ENCODE results near the gene IFT122.

Gene IFT122

DNA sequence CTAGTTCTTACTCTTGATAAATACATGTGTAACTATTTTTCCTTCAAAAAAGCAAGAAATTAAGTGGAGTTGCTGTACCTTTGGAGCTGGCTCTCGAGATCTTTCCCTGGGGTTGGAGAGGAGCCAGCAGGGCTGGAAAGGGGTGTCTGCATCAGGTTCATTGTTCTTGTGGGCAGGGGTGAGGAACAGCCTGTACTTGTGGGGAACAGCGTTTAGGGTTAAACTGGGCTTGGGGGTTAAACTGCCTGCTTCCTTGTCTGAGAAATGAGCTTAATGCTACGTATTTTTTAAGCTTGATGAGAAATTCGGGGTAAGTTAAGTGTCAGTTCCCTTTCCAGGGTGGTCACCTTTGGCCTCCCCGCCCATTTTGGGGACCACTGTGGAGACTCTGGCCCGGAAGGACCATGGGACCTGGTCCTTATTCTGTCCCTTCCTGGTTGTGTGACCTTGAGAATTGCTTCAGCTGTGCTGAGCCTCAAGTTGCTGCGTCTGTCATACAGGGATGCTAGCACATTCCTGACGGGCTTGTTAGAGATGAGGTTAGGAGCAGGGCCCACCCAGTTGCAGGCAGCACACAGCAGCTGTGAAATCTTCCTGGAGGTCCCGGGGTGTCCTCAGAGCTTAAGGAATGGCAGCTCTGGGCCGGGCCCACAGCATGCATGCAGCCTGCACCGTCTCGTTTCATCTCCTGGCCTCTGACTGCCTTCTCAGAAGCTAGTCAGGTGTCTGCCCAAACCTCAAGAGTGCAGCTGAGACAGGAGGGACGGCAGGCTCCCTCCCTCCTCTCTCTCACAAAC is 114.5 kb downstream of the IFT122 start:
- Mint-ChIP-seq H3K36me3 (no peaks in the 10 kb centered on the region), H3K27ac (no peak overlapping the region), H3K4me1 (peaks cover 6% of the 10 kb centered on the region), H3K27me3 (peaks cover 72% of the 10 kb centered on the region), H3K4me3 (no peak overlapping the region), H3K9me3 (no peaks in the 10 kb centered on the region)
- CTCF ChIA-PET = no interaction called here
- no peak for DNase-seq

DNA sequence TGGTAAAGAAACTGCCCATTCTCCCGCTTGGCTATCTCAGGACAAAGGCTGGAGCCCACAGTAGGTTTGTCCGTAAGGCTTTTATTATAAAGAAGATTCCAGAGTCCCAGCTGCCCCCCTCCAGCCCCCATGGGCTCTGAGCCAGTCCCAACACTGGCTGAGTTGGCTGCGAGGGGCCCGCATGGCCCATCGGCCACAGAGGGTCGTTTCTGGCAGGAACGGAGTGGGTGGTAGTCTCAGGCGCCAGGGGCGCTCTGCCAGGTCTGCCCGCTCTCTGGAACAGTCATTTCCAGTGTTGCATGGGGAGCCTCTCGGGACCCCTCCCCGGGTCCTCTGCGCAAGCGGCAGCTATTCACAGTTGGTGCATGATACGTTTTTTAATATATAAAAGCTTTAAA is 115.1 kb downstream of the IFT122 start:
- peaks cover 72% of the 10 kb centered on the region for H3K27me3 Mint-ChIP-seq
- H3K27ac Mint-ChIP-seq = no peak overlapping the region
- no peak overlapping the region for H3K4me3 Mint-ChIP-seq
- H3K4me1 Mint-ChIP-seq = peaks cover 6% of the 10 kb centered on the region
- H3K36me3 Mint-ChIP-seq = no peaks in the 10 kb centered on the region
- CTCF ChIA-PET = no interaction called here
- DNase-seq = no peak
- no peaks in the 10 kb centered on the region for H3K9me3 Mint-ChIP-seq

DNA sequence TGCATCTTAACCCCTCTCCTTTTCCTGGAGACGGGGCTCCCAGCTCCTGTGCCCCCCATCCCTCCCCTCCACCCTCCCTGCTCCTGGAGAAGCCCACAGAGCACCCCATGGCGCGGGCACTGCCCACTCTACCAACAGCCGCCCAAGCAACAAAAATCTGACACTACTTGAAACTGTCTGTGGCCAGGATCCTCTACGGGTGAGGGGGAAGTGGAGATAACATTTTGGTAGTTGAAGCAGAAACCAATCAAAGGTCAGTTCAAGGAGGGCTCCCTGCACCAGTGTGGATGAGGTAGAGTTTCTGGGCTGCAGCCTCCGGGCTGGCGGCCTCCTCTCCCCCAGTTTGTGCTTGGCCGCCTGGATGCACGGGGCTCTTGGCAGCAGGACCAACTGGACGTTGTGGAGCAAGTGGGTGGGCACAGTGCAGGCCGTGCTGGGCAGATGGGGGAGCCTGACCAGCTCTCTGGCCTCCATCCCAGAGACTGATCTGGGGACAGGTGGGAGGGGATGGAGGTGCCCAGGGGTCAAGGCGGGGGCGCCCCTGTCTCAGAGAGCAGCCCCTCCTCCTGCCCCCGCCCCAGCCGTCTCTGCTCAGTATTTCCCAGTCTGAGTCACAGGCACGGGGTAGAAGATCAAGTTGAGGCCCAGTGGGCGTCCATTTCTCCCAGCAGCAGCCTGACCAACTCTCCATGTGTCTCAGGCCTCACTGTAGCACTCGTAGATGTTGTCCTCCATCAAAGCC is 115.8 kb downstream of the IFT122 start:
- DNase-seq = no peak
- Mint-ChIP-seq H3K9me3 (no peaks in the 10 kb centered on the region), H3K4me3 (no peak overlapping the region), H3K27ac (no peak overlapping the region), H3K4me1 (peaks cover 6% of the 10 kb centered on the region), H3K27me3 (peaks cover 72% of the 10 kb centered on the region), H3K36me3 (no peaks in the 10 kb centered on the region)
- CTCF ChIA-PET = no interaction called here

DNA sequence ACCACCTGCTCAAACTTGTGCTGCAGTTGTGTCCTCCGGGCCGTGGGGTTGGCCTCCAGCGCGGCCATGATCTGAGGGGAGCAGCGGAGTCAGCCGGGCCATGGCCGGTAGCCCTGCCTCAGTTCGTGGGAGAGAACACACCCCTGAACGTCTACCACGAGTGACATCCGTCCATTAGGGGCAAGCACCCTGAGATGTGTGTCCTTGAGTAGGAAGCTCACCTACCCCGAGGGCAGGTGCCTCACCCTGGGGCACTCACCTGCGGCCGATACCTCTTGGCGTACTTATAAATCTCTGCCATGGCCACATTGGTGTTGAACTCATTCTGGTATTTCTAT is 116.3 kb downstream of the IFT122 start:
- CTCF ChIA-PET = no interaction called here
- DNase-seq = no peak
- Mint-ChIP-seq H3K4me1 (peaks cover 6% of the 10 kb centered on the region), H3K36me3 (no peaks in the 10 kb centered on the region), H3K27ac (no peak overlapping the region), H3K9me3 (no peaks in the 10 kb centered on the region), H3K4me3 (no peak overlapping the region), H3K27me3 (peaks cover 71% of the 10 kb centered on the region)

DNA sequence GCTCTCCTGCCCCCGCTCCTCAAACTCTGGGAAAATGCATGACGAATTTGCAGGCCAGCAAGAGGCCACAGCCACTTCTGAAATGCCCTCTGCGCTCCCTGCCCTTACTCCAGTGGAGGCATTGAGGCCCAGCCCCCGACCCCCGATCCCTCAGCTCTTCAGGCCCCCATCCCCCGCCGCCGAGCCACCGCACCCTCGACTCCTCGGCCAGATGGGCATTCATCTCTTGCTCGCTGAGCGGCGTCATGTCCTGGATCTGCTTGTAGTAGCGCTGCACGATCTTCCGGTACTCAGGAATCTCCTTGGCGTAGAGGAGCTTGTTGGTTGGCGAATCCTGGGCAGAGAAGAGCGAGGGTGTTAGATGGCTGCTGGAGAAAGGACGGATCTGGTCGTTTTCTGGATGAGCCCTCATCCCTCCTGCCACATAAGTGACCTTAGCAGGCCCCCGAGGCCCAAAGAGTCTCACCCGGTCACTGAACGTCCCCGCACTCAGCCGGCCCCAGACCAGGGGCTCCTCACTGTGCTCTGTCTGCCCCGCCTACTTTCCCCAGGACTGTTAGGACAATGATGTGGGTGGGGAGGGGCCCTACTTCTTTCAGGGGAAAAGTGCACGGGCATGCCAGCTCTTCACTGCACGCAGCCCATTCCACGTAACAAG is 117.0 kb downstream of the IFT122 start:
- Mint-ChIP-seq H3K9me3 (no peaks in the 10 kb centered on the region), H3K27me3 (peaks cover 64% of the 10 kb centered on the region), H3K4me3 (no peak overlapping the region), H3K36me3 (no peaks in the 10 kb centered on the region), H3K27ac (no peak overlapping the region), H3K4me1 (peaks cover 6% of the 10 kb centered on the region)
- CTCF ChIA-PET = no interaction called here
- DNase-seq = no peak

DNA sequence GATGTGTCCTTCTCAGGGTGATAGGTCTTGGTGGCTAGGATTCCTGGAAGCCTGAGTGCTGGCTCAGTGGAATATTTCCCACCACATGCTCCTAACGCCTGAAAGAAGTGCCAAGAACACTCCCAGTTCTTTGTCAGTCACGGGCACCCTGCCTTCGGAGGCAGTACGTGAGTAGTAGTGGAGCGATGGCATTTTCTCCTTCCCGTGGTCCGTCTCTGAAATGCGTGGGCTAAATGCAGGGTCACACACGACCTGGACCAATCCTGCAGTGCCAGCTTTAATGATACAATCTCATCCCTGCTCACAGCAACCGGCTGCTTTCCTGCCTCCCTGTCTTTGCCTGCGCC is 117.5 kb downstream of the IFT122 start:
- H3K27ac Mint-ChIP-seq = no peak overlapping the region
- no peak for DNase-seq
- H3K9me3 Mint-ChIP-seq = no peaks in the 10 kb centered on the region
- CTCF ChIA-PET = no interaction called here
- H3K36me3 Mint-ChIP-seq = no peaks in the 10 kb centered on the region
- peaks cover 6% of the 10 kb centered on the region for H3K4me1 Mint-ChIP-seq
- peaks cover 61% of the 10 kb centered on the region for H3K27me3 Mint-ChIP-seq
- no peak overlapping the region for H3K4me3 Mint-ChIP-seq

DNA sequence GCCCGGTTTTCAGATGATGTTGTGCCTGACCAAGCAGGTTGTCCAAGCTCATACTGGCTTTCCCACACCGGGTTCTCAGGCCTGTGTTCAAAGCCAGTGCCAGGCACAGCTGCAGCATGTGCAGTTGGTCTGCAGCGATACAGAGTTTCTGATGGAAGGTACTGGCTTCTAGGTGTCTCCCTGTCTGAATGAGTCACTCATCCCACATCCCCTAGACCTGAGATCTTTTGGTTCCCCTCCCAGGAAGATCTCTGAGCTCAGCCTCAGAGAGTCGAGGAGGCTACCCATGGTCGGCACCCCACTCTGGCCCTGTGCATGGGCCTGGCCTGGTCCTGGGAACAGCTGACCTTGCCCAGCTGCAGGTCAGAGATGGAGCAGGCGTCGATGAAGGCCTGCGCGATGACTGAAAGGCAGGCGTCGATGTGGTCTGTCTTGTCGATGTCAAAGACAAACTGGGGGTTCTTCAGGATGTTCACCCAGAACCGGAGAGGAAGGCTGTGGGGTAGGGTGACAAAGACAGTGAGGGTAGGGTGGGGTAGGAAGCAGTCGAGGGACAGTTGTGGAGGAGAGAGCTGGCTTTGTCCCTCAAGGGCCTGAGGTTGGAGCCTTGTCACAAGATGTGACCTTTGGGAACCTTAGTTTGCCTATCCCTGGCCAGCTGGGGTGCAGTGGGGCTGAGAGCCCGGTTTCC is 118.2 kb downstream of the IFT122 start:
- no peak overlapping the region for H3K4me3 Mint-ChIP-seq
- H3K9me3 Mint-ChIP-seq = no peaks in the 10 kb centered on the region
- H3K36me3 Mint-ChIP-seq = no peaks in the 10 kb centered on the region
- CTCF ChIA-PET = interaction anchor here (0.8 to 1.8 kb wide), 2 partner anchors 8 to 68 kb away, joined by 3 to 4 read pairs; no protein-coding TSS in a partner anchor
- no peak for DNase-seq
- no peak overlapping the region for H3K27ac Mint-ChIP-seq
- peaks cover 54% of the 10 kb centered on the region for H3K27me3 Mint-ChIP-seq
- H3K4me1 Mint-ChIP-seq = peaks cover 6% of the 10 kb centered on the region

DNA sequence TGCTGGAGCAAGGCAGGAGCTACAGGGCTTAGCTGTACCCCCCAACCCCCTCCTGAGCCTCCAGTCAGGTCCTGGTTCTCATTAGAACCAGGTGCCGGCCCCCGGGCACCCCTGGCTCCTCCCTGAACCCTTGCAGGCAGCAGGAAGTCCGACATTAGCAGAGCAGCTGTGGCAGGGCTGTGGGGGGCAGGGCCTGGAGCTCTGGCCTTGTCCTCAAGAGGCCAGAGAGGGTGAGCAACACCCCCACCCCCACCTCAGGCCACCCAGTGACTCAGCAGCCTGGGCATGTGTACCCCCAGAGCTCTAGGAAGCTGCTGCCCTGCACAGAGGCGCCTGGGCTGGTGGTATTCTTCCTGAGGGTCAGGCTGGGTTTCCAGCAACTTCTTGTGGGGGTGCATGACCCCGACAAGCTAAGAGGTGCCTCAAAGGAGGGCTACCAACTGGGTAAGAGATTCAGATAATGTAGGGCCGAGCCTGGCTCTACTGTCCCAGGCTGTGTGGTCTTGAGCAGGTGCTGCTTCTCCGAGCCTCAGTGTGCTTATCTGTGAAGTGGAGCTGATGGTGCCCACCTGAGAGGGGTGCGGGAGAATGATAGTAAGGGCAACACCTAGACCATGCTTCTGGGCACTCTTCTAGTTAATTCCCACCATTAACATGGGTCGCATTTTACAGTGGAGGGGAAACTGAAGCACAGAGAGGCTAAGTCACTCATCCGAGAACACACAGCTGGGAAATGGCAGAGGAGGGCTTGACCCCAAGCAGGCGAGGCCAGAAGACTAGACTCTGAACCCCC is 118.9 kb downstream of the IFT122 start:
- Mint-ChIP-seq H3K36me3 (no peaks in the 10 kb centered on the region), H3K27ac (no peak overlapping the region), H3K27me3 (peaks cover 47% of the 10 kb centered on the region), H3K9me3 (no peaks in the 10 kb centered on the region), H3K4me3 (no peak overlapping the region), H3K4me1 (peaks cover 5% of the 10 kb centered on the region)
- CTCF ChIA-PET = interaction anchor here (0.8 to 1.8 kb wide), 2 partner anchors 9 to 69 kb away, joined by 3 to 4 read pairs; no protein-coding TSS in a partner anchor
- DNase-seq = no peak

DNA sequence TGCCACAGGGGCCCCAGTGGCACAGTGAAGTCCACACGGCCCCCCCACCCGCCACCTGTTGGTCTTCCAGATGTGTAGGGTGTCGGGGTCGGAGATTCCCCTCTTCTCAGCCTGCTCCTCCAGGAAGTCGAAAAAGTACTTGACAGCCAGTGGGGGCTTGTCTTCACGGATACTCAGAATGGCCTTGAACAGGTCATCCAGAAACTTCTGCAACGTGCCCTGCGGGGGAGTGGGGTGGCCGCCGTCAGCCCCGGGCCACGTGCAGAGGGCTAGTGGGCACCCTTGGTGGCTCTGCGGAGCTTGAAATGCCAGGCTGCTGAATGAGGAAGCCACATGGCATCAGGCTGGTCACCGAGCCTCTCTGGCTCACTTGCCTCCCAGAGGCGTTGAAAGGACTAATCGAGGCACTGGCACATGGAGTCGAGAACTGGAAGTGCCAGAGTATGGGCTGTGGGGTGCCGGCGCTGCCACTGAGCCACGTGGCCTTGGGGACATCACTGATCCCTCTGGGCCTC is 119.6 kb downstream of the IFT122 start:
- Mint-ChIP-seq H3K4me3 (no peak overlapping the region), H3K9me3 (no peaks in the 10 kb centered on the region), H3K27ac (no peak overlapping the region), H3K4me1 (peaks cover 4% of the 10 kb centered on the region), H3K36me3 (no peaks in the 10 kb centered on the region), H3K27me3 (peaks cover 42% of the 10 kb centered on the region)
- DNase-seq = no peak
- CTCF ChIA-PET = interaction anchor here (0.8 to 1.8 kb wide), 2 partner anchors 10 to 69 kb away, joined by 3 to 4 read pairs; no protein-coding TSS in a partner anchor

DNA sequence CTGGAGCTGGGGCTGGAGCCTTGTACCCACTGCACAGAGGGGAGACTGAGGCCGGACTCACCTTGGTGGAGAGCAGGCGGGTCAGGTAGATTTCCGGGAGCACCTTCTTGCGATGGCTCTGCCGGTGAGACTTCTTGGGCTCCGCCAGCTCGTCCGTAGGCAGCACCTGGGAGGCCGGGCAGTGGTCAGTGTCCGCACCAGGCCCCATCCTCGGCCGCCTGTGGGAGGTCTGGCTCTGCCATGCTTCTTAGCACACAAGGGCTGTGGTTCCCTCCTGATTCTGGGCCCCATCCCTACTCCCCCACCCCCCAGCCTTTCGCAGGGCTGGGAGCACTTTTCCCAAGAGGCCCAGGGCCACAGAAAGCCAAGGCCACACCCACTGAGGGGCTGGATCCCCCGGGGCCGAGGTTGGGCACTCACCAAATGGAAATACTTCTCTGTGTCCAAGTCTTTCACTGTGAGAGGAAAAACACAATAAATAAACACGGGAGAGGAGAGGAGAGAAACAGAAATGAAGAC is 120.3 kb downstream of the IFT122 start:
- no peak overlapping the region for H3K27ac Mint-ChIP-seq
- CTCF ChIA-PET = no interaction called here
- H3K27me3 Mint-ChIP-seq = peaks cover 35% of the 10 kb centered on the region
- H3K4me3 Mint-ChIP-seq = no peak overlapping the region
- no peaks in the 10 kb centered on the region for H3K9me3 Mint-ChIP-seq
- no peak for DNase-seq
- H3K36me3 Mint-ChIP-seq = no peaks in the 10 kb centered on the region
- H3K4me1 Mint-ChIP-seq = peaks cover 4% of the 10 kb centered on the region

DNA sequence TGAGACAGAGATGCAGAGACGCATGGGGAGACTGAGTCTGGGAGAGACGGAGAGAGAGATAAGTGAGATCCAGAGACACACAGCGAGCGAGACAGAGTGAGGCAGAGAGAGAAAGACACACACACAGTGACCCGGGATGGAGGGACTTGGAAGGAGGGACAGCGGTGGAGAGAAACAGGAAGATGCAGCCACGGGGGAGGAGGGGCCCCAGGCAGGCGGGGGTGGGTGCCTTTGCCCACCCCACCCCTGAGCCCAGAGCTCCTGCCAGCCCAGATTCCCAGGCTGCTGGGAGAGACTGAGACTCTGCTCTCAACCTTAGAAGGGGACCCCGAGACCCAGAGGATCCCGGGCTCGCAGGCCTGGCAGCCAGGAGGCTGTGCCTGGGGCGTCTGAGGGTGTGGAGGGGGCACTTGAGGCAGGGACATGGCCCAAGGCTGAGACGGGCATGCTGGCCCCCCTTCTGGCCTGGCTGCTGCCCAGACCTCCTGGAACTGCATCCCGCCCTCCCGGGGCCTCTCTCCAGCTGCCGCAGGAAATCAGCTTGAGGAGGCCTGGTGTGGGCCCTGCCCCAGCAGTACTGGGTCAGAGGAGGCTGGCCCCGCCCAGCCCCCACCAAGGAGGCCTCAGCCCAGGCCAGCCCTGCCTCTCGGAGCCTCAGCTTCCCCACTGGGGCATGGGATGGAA is 121.0 kb downstream of the IFT122 start:
- DNase-seq = no peak
- Mint-ChIP-seq H3K36me3 (no peaks in the 10 kb centered on the region), H3K4me3 (no peak overlapping the region), H3K27ac (no peak overlapping the region), H3K27me3 (peaks cover 32% of the 10 kb centered on the region), H3K9me3 (no peaks in the 10 kb centered on the region), H3K4me1 (peaks cover 4% of the 10 kb centered on the region)
- CTCF ChIA-PET = no interaction called here

DNA sequence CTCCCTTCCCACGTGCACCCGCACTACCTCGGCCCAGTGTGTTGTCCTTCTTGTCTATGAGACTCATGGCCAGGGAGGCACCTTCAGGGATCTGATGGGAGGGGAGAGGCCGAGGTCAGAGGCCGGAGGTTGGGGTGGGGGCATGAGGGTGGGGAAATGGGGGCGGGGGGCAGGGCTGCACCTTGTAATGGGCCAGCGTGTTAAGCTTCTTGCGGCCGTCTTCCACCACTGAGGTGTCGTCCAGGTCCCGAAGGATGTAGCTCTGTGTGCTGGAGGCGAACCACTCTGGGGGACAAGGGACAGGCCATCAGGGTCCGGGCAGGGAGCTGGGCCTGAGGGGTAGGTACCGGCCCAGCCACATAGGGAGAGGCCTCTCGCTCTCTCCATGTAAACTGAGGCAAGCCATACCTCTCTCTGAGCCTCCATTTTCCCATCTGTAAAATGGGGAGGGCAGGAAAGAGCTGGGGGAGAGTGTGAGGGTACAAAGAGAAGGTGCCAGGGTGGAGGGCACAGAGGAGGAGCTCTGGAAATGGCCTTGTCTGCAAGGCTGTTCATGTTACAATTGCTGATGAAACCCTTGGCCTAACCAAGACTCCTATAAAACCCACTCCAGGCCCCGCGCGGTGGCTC is 121.7 kb downstream of the IFT122 start:
- H3K36me3 Mint-ChIP-seq = no peaks in the 10 kb centered on the region
- H3K4me1 Mint-ChIP-seq = peaks cover 4% of the 10 kb centered on the region
- no peak overlapping the region for H3K4me3 Mint-ChIP-seq
- no peak for DNase-seq
- no peaks in the 10 kb centered on the region for H3K9me3 Mint-ChIP-seq
- CTCF ChIA-PET = no interaction called here
- H3K27ac Mint-ChIP-seq = no peak overlapping the region
- H3K27me3 Mint-ChIP-seq = peaks cover 25% of the 10 kb centered on the region

DNA sequence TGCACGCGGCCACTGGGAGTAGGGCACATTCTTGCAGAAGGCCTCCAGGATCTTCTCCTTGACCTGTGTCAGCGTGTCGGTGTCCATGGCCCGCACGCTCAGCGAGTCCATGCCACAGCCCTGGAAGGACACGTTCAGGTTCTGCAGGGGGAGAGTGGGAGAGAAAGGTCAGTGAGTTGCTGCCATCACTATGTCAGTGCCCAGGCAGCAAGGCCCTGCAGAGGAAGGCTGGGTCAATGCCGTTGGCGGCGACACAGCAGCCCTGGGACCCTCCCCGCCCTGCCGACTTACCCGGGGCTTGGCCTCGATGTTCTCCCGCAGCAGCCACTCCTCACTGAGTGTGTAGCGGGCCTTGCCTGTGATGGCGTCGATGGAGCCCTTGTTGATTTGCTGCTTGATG is 122.8 kb downstream of the IFT122 start:
- no peak for DNase-seq
- Mint-ChIP-seq H3K4me1 (peaks cover 4% of the 10 kb centered on the region), H3K27ac (no peak overlapping the region), H3K9me3 (no peaks in the 10 kb centered on the region), H3K27me3 (peaks cover 15% of the 10 kb centered on the region), H3K4me3 (no peak overlapping the region), H3K36me3 (no peaks in the 10 kb centered on the region)
- CTCF ChIA-PET = no interaction called here

Data from activated naive CD4-positive, alpha-beta T cell treated with anti-CD3 and anti-CD28 coated beads, Interleukin-2, amount 10 ng/mL, durations not matched to agents 7 days and 5 days (primary cell).